Nephron progenitor cell (in vitro differentiated cells): Measurements from ENCODE around the gene LRRC8C.

ENCODE experiments used
- DNase-seq: peaks from one replicate; pipeline ENCODE4 v3.0.0; 2021
- H3K27ac Mint-ChIP-seq: 2 replicates; pipeline ENCODE4 v1.8.0; 2021; ENCODE audit warnings: mild to moderate bottlenecking, moderate library complexity, mixed read lengths
- H3K27me3 Mint-ChIP-seq: 2 replicates; pipeline ENCODE4 v1.8.0; 2021; ENCODE audit warnings: mild to moderate bottlenecking, low read depth, mixed read lengths; ENCODE audit not compliant: poor library complexity
- H3K36me3 Mint-ChIP-seq: 2 replicates; pipeline ENCODE4 v1.8.0; 2021; ENCODE audit warnings: low read depth, mixed read lengths
- H3K4me1 Mint-ChIP-seq: 2 replicates; pipeline ENCODE4 v1.8.0; 2021; ENCODE audit warnings: mixed read lengths
- H3K4me3 Mint-ChIP-seq: 2 replicates; pipeline ENCODE4 v1.8.0; 2021; ENCODE audit warnings: mild to moderate bottlenecking, moderate library complexity, mixed read lengths
- H3K9me3 Mint-ChIP-seq: 2 replicates; pipeline ENCODE4 v1.8.0; 2021; ENCODE audit warnings: mild to moderate bottlenecking, moderate library complexity, mixed read lengths
- CTCF ChIP-seq: fragments of 200-600 bp; sonication (generic); IDR thresholded peaks from 2 replicates; pipeline ENCODE4 v1.5.0; 2021; ENCODE audit warnings: antibody characterized with exemption

Gene LRRC8C

DNA sequence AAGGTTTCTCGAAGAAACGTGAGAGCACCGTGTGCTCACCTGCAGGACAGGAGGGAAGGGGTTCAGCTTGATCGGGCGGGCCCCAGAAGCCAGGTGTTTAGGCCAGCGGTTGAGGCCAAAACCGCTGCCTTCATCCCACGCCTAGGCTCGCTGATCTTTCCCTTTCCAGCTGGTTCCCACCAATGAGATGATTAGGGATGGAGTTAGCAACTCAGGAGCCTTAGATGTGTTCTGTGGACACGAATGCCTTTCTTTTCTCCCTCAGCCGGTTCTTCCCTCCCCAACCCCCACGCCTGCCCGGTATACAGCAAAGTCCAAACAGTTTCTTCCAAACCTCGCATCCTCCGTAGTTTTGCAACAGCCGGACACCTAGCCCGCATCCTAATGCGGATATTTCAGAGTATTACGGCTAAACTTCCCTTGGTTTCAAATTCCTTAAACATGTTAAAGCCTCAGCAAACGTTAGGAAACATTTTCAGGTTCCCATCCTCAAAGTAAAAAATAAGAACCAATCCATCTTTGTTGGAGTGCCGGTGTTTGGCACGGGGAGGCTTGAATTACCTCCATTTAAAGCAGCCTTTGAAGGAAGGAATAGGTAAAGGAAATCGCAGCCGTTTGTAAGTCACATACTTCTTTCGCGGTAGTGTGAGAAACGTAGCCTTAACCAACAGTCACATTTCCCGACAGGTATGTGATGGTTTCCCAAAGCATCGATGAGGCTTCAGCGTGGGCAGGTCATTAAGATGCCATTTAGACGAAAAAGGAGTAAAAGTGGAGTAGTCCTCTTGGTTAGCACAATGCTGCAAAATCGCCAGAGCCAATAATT is 1.1 kb downstream of the LRRC8C start:
- Mint-ChIP-seq H3K4me1 (peaks cover 24% of the 10 kb centered on the region), H3K9me3 (no peaks in the 10 kb centered on the region), H3K27me3 (peaks cover 35% of the 10 kb centered on the region), H3K27ac (no peak overlapping the region), H3K4me3 (peak overlapping the region; percentile 86), H3K36me3 (no peaks in the 10 kb centered on the region)
- peak; percentile 19 for DNase-seq
- no peak for TF ChIP-seq CTCF

DNA sequence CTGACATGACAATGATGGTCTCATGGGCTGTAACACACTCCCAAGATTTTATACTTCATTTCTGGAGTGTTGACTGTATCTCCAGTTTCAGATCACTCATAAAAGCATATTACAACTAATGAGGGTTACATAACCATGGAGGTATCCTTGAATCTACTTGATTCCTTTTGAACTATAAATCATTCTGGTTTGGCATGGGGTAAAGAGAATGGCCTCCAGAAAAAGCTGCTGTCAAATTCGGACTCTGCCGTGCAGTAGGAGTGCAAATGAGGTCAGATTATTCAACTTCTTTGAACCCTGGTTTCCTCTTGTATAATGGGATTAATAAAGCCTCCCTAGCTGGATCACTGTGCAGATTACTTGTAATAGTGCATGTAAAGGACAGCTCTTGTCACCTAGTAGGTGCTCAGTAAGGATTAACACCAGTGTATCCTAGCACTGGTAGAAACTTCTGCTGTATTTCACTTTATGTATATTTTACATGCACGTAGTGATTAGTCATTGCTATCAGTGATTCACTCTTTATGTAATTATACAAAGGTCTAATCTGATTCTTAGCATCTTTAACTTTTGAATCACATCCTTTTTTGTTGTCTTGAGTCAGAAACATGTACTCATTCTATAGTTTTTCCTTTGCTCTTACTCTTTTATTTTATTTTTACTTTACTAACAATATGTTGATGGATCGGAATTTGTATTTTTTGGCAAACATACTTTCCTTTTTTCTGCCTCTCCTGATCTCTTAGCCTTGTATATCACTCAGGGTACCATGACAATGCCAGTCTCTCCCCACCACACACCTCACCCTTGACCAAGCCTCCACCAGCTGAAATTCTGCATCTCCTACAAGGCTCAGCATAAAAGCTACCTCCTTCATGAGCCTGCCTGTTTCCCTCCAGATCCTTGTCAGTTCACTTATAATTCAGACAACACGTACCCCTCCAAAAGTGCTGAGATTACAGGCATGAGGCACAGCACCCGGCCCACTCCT is 3.2 kb downstream of the LRRC8C start:
- H3K27me3 Mint-ChIP-seq: peaks cover 22% of the 10 kb centered on the region
- H3K4me3 Mint-ChIP-seq: no peak overlapping the region
- no peaks in the 10 kb centered on the region for H3K36me3 Mint-ChIP-seq
- H3K4me1 Mint-ChIP-seq: peaks cover 24% of the 10 kb centered on the region
- no peak for TF ChIP-seq CTCF
- no peak for DNase-seq
- no peaks in the 10 kb centered on the region for H3K9me3 Mint-ChIP-seq
- no peak overlapping the region for H3K27ac Mint-ChIP-seq

DNA sequence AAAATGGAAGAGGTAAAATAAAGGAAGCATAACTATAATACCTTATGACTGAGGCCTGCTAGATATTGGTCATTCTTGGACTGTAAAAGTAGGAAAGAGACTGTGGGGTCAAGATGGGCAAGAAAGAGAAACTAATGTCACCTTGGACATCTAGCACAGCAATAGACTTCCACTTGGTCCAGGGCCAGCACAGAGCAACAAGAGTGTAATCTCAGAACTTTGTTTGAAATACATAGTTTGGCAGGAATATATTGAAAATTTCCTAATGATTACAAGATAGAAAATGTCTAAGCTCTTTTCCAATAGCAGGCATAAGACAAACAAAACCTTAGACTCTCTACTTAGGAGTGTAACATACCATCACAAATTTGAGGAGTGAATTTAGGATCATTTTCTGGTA is 4.6 kb downstream of the LRRC8C start:
- H3K36me3 Mint-ChIP-seq: no peaks in the 10 kb centered on the region
- TF ChIP-seq CTCF: no peak
- DNase-seq: no peak
- H3K27me3 Mint-ChIP-seq: peaks cover 14% of the 10 kb centered on the region
- no peaks in the 10 kb centered on the region for H3K9me3 Mint-ChIP-seq
- no peak overlapping the region for H3K4me3 Mint-ChIP-seq
- H3K4me1 Mint-ChIP-seq: peaks cover 13% of the 10 kb centered on the region
- no peak overlapping the region for H3K27ac Mint-ChIP-seq

DNA sequence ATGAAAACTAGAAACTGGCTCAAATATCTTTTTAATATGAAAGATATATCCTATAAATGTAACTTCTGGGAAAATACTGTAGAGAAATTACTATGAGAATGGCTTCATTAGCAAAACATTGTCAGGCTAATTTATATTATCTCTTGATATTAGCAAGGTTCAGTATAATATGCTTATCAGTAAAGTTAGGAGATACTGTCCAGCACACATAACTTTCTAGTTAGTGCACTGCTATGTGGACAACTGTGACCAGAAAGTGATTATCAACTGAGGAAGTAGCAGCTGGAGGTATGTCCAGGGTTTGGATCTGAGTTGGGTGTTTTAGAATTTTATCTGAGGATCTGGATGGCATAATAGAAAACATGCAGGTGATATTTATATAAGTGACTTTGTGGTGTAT is 7.5 kb downstream of the LRRC8C start:
- H3K27me3 Mint-ChIP-seq: no peaks in the 10 kb centered on the region
- peaks cover 4% of the 10 kb centered on the region for H3K9me3 Mint-ChIP-seq
- no peak for TF ChIP-seq CTCF
- peaks cover 5% of the 10 kb centered on the region for H3K36me3 Mint-ChIP-seq
- DNase-seq: no peak
- no peak overlapping the region for H3K27ac Mint-ChIP-seq
- H3K4me1 Mint-ChIP-seq: no peaks in the 10 kb centered on the region
- no peak overlapping the region for H3K4me3 Mint-ChIP-seq

- H3K36me3 Mint-ChIP-seq: peaks cover 11% of the 10 kb centered on the region
- TF ChIP-seq CTCF: no peak
- DNase-seq: no peak
These were observed 8.9 kb downstream of the LRRC8C start for GRCh38 chr1:89641781-89642180.

More at GRCh38 chr1:89641781-89642180, 8.9 kb downstream of the LRRC8C start:
- Mint-ChIP-seq H3K27me3 (no peaks in the 10 kb centered on the region), H3K4me3 (no peak overlapping the region), H3K9me3 (peaks cover 11% of the 10 kb centered on the region), H3K4me1 (no peaks in the 10 kb centered on the region), H3K27ac (no peak overlapping the region)
